GM12891 (cell line): ENCODE measurements around the gene DENND1A.

ENCODE experiments used
- POLR2A ChIP-seq: IDR thresholded peaks from 2 replicates; pipeline ENCODE4 v1.6.1; 2011; ENCODE audit warnings: low read depth, low read length, control low read depth
- POLR2AphosphoS5 ChIP-seq: IDR thresholded peaks from 2 replicates; pipeline ENCODE4 v1.6.1; 2011; ENCODE audit warnings: low read depth, low read length, control low read depth
- POU2F2 ChIP-seq: IDR thresholded peaks from 2 replicates; pipeline ENCODE4 v1.6.1; 2011; ENCODE audit warnings: low read depth, mild to moderate bottlenecking, control low read depth, low read length, moderate library complexity
- SPI1 ChIP-seq: IDR thresholded peaks from 2 replicates; pipeline ENCODE4 v1.6.1; 2011; ENCODE audit warnings: low read depth, low read length, control low read depth
- TAF1 ChIP-seq: IDR thresholded peaks from 2 replicates; pipeline ENCODE4 v1.6.1; 2011; ENCODE audit warnings: low read depth, low read length, control low read depth

DNA sequence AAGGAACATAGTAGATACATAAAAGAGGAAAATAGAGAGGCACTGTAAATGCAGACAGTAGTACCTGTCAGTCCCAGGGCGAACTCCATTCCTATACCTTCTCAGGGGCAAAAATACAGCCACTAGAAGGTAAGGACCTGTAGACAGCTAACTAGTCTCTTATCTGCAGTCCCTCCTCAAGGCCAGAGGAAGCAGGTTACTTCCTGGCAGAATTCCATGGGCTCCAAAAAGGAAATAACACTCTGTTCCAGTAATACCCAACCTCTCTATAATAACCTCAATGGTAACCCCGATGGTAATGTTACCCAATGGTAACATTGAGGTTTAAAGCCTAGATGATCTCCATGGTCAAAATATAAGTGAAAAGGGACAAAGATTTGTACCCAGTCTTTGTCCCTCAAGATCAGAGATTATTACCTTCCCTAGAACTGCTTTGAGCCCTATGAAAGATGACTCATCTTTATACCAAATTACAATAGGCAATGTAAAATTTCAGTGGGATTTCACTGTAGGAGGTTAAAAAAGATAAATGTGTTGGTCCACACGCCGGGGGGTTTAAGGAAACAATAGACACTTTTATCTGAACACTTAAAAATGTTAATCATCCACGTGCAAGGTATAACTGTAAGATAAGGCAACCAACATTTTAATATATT, 113.0 kb downstream of the DENND1A start:
- TF ChIP-seq TAF1 (no peak), POLR2AphosphoS5 (no peak), POLR2A (no peak), POU2F2 (no peak), SPI1 (no peak)
